DND-41 (cell line): Measurements from ENCODE around the gene GARNL3.

Experiments used
- CTCF ChIP-seq: IDR thresholded peaks from 2 replicates; pipeline ENCODE4 v1.5.1; 2012; ENCODE audit warnings: borderline replicate concordance, low read length, moderate library complexity, mild to moderate bottlenecking; ENCODE audit not compliant: poor library complexity, severe bottlenecking; ENCODE audit errors: extremely low read depth
- EZH2 ChIP-seq: IDR thresholded peaks from 3 replicates; pipeline ENCODE4 v1.6.1; 2012; ENCODE audit warnings: borderline replicate concordance, low read depth, mild to moderate bottlenecking, moderate library complexity, low read length, inconsistent platforms; ENCODE audit not compliant: severe bottlenecking

GRCh38 chr9:127216210-127216887, 48.2 kb upstream of the GARNL3 start:
- TF ChIP-seq CTCF = no peak
- TF ChIP-seq EZH2 = no peak
